HG03442 (cell line): ENCODE measurements around the gene MYO5B.
"Not testable (repeated sequence)": the region's sequence is repeated elsewhere in the genome, so short reads cannot be mapped to it uniquely, and the experiment has no call there.

ENCODE experiments used
- ATAC-seq: cut with Tn5 transposase; IDR thresholded peaks from one replicate; pipeline ENCODE4 v1.9.1; 2021; ENCODE audit warnings: mild to moderate bottlenecking, moderate library complexity; ENCODE audit not compliant: unreplicated experiment

The MYO5B gene

GRCh38 chr18:50194631-50195532, at the start of gene MYO5B:
Gene MYO5B (minus strand): TSS chr18:50195147. CDS start chr18:50194793, 354 bp downstream.
- peak; percentile 61 for ATAC-seq

- ATAC-seq = not testable (repeated sequence)
Measured at GRCh38 chr18:50241768-50242167, 46.8 kb upstream of the MYO5B start.

- ATAC-seq = no peak
Measured at GRCh38 chr18:50240080-50240563, 45.2 kb upstream of the MYO5B start.

DNA sequence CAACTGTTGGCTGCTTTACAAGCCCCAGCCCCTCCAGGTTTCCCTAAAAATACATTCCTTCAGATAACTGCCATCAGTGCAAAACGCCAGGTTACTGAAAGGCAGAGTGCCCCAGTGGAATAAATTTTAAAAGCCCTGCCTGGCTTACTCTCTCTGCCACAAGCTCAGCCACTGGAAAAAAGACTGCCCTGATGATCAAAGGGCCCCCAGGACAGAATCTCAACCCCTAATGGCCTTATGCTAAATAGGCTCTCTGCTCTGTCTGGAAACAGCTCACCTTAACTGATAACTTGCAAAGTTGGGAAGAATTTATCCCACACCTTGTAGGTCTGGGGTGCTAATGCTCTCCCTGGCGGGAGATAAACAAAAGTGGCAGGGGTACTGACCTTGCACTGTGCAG, 37.5 kb upstream of the MYO5B start:
- no peak for ATAC-seq

GRCh38 chr18:50231621-50232020, 36.7 kb upstream of the MYO5B start:
- no peak for ATAC-seq

- not testable (repeated sequence) for ATAC-seq
Measured at GRCh38 chr18:50220249-50220648, 25.3 kb upstream of the MYO5B start.

- no peak for ATAC-seq
Measured at GRCh38 chr18:50218432-50219197, 23.7 kb upstream of the MYO5B start.

GRCh38 chr18:50209311-50209710, 14.4 kb upstream of the MYO5B start:
- no peak for ATAC-seq

GRCh38 chr18:50207722-50208121, 12.8 kb upstream of the MYO5B start:
- no peak for ATAC-seq

DNA sequence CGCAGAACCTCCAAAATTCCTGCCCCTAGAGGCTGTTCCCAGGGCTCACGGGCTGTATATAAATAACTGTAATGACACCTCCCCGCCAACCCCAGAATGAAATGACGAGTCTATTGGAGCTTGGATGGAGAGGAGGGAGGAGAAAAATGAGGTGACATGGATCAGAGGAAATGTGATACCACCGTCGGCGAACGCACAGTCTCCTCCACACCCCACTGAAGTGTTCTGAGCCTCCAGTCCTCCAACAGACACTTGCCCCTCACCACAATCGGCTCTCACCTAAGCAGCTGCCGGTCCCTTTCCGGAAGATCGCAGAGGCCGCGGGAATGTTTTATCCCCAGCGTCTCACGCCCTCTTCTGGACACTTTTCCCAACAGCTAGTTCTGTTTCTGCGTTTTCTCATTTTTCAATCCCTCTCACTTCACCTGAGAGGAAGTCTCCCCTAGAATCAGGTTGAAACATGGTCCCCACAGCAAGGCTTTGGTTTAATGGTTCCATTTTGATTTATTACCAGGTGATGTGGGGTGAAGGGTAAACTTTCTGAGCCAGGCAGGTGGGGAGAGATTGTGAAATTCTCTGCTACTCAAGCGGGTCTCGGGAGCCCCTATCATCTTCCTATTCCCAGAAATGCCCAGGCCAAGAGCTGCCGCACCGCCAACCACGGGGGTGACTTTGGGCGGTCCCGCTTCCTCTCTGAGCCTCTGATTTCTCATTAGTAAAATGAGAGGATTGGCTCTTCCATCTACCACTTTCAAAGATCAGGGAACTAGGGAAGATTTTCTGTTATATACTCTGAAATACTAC, 9.1 kb upstream of the MYO5B start:
- no peak for ATAC-seq

DNA sequence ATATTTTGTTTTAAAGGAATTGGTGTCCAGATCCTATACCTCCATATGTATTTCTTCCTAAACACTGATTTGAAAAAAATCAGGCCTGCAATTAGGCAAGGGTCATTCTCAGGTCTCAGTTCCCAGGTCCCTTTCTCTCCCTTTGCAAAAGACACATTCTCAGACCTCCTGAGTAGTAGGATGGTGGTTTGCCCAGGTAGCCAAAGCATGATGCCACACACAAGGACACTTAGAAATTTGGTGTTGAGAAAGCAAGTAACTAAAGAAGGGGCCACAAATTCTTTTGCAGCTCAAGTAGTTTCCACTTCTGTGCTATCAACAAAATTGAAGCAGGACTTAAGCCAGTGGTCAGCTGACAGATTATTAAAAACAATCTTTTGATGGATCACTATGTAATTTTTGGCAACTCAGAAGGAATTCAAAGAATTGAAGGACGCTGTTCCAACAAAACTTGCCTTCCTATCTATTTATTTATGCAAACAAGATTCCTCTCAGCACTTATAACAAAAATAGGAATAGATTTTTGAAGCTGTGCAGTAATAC, 6.6 kb upstream of the MYO5B start:
- no peak for ATAC-seq

DNA sequence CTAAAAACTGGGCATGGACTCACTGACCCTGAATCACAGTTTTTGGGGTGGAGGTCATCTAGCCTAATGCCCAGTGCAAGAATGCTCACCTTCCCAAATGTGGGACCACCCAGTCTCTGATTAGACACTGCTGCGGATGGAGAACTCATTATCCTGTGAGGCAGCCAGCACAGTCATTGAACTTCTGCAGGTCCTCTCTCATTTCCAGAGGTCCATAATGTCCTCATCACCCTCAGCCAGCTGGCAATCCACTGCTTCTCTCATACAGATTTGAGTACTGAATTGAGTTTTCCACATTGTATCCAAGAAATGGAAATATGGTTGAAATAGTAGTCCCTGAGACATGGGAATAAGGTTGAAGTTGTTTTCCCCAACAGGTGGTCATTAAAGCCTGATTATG, 5.0 kb upstream of the MYO5B start:
- no peak for ATAC-seq

DNA sequence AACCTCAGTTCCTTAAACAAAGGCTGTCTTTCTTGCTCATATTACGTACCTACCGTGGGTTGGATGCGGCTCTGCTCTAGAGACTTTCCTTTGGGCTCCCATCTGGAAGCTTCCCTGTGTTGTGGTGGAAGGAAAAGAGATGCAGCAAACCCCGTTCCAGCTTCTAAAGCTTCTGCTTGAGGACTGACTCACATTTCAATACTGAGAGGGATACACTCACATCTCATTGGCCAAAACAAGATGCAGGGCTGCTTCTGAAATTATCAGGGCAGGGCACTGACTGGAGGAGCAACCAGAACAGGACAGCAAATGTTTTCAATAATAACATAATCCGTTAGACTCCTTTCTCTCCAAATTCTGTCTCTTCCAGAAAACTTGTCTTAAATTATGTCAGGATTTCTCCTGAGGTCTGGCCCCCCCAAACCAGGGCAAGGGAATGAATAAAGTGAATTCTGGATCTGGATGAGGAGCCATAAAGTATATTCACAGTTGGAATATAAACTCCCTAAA, 4.5 kb upstream of the MYO5B start:
- no peak for ATAC-seq

GRCh38 chr18:50196261-50196660, 1.3 kb upstream of the MYO5B start:
- ATAC-seq = no peak

DNA sequence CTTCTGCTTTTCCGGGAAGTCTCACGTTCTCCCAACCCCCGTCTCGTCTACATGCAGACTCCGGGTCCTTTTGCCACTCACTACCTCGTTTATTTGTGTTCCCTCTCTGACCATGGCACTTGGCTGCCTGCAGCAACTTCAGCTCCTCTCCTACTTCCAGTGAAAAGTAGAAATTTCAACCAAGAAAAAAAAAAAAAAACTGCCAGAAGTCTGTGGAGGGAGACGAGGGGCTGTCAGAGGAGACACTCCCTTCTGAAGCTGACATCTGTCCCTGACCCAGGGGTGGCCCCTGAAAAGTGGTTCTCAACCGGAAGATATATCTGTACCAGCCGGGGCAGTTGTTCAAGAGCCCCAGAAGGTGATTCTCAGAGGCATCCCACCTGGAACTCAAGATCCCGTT, 742 bp upstream of the MYO5B start:
- no peak for ATAC-seq

DNA sequence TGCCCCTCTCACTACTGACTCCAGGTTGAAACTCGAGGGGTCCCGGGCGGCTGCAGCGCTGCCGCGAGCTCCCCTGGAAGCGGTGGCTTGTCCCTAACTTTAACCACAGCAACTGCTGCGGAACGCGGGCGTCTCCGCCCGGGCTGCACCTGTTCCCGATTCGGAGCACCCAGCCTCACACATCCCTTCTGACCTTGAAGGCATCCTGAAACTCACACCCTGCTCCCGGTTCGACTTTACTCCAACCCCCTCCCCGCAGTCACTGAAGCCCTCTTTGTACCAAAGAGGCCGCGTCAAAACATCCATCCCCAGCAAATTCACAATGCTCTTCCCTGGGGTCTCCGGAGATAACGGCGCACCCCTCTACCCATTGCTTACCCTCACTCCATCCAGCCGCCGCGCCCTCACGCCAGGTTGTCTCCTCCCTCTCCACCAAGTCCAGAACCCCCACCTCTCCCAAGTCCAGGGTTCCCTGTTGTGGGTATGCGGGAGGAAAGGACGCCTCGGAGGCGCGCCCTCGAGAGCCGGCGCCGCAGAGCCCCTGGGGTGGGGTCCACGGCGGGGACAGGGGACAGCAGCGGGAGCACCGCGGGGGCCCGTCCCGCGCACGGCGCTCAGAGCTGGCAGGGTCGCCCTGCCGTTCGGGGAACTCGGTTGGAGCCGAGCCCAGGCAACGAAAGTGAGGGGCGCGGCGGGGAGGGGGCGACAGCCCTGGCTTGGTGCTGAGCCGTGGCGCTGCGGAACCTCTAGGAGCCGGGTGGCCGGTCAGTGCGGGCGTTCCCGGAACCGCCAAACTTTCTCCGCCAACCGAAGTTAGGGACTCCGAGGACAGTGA, 934 bp downstream of the MYO5B start:
- ATAC-seq = peak; percentile 12

DNA sequence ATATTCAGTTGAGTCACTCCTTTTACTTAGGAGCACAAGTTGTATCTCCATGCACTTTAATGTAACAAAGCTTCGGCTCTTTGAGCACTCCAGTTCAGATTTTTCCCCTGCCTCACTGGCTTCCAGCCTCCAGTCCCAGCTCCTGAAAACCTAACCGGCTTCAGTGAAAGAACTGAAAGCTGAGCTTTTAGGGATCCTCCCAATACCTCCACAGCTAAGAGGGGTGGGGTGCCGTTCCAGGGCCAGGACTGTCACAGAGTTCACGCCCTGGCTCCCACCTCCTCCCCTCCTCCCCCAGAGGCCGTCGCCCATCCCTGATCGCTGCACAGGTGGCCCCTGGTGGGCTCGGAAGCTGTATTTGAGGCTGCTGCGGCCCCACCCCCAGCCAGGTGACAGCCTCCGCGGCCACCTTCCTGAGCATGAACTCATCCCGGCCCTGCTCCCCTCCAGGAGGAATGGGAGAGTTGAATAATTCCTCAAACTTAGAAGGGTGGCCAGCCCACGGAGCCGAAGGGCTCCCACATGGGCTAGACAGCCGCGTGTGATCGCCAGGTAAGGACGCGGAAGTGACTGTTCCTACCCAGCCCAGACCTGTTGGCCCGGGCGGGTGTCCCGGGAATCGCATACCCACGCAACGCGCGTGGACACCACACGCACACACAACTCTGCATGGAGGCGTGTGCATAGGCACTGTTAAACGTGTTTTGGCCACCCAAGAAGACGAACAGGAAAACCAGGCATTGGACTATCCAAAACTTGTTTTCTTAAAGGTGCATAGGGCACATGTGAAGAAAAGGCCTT, 1.8 kb downstream of the MYO5B start:
- ATAC-seq = no peak

DNA sequence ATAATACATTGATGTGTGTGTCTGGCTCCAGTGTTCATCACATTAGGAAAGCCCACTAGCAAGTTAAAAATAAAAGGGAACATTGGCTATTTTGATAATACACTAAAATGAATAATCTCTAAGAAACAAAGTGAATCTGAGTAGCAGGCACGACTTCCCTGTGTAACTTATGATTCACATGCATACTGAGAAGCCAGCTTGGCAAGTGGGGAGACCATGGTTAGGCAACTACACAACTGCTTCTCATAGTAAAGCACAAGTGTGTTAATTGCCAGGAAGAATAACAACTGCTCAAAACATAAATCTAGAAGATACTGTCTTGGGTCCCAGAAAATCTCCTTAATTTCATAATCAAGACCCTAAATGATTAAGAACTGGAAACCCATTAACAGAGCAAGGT, 4.0 kb downstream of the MYO5B start:
- no peak for ATAC-seq

DNA sequence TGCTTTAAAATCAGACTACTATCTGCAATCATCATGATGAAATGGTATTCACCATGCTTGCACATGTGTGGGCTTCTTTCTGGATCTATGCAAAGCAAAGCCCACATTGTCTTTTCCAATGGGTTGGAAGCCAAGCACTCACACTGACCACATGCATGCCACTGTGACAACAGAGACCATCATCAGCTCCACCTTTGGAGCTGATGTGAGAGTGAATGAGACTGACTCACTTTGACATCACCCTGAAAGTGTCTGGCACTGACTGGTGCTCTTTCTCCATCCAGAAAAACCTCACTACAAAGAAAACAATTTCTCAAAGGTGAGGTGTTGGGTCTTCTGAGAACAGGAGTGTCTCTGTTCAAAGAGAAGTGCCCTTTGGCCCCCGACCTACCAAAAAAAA, 4.7 kb downstream of the MYO5B start:
- no peak for ATAC-seq
